HG03558 (cell line): ENCODE results near the gene SEC14L5.
"Not testable (repeated sequence)": the region's sequence is repeated elsewhere in the genome, so short reads cannot be mapped to it uniquely, and the experiment has no call there.

Experiments
- ATAC-seq: cut with Tn5 transposase; IDR thresholded peaks from one replicate; pipeline ENCODE4 v1.9.1; 2021; ENCODE audit warnings: moderate number of reproducible peaks; ENCODE audit not compliant: unreplicated experiment; ENCODE audit errors: extremely low read depth

SEC14L5 gene

DNA sequence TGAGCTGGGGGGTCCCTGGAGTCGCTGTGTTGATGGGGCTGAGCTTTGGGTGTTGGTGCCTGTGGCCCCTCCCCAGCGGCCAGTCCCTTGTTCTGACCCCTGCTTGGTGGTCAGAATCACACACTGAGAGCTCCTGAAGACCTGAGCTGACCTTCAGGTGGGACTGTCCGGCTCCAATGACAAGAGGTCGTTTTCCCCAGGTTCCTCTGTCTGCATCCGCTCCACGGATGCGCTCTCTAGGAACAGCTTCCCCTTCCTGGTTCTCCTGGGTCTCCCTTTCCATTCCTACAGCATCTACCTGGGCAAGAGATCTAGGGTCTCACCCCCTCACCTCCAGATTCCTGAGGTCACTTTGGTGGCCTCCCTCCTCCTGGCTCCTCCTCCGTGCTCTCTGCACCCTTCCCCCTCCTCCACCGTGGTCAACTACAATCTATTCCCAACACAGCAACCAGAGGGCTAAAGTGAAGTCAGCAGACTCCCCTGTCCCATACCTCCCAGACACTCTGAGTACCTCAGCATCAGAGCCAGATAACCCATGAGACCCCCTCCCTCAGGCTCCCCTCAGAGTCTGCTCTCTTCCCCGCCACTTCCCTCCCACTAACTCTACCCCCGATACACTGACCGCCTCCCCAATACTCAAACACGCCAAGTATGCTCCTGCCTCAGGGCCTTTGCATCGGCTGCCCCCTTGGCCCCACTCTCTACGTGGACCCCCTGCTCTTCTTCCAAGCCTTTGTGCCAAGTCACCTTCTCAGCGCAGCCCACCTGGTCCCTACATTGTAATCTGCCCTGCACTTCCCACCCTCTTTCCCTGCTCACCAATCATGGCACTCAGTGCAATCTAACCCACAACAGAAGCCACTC lies 9.0 kb upstream of the SEC14L5 start:
- ATAC-seq: no peak

DNA sequence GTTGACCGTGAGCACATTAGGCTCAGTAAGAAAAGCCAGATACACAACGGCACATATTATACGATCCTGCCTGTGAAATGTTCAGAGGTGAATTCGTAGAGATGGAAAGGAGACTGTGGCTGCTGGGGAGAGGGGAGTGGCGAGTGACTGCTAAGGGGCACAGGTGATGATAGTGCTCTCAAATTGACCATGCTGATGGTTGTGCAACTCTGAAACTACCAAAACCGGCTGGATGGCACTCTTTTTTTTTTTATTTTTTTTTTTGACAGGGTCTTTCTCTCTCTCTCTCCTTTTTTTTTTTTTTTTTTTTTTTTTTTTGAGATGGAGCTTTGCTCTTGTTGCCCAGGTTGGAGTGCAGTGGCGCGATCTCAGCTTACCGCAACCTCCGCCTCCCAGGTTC lies 8.1 kb upstream of the SEC14L5 start:
- no peak for ATAC-seq

DNA sequence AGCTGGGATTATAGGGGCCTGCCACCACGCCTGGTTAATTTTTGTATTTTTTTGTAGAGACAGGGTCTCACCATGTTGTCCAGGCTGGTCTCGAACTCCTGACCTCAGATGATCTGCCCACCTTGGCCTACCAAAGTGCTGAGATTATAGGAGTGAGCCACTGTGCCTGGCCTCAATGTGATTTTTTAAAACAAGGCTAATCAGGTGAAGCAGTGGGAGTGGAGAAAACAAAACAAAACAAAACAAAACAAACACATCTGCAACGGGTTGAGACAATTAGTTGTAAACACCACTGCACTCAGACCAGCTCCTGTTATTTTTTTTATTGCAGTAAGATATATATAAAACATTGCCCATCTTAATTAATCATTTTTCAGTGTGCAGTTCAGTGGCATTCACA lies 6.5 kb upstream of the SEC14L5 start:
- ATAC-seq: not testable (repeated sequence)

DNA sequence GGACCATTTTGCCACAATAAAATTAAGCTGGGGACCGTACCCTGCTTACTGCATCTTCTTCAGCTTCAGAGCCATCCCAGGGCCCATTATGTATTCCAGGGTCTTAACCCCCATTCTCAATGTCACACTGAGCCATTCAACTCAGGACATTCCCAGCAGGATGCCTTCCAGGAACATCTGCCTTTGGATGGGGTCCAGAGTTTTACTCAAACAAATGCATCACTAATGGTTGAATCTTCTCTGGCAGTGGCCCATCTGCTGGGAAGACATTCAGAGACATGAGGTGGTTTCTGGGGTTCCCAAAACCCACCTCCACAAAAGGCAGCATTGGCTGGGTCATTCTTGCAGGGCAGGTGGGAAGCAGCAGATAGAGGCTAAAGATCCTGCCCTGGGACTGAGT lies 3.4 kb upstream of the SEC14L5 start:
- no peak for ATAC-seq

DNA sequence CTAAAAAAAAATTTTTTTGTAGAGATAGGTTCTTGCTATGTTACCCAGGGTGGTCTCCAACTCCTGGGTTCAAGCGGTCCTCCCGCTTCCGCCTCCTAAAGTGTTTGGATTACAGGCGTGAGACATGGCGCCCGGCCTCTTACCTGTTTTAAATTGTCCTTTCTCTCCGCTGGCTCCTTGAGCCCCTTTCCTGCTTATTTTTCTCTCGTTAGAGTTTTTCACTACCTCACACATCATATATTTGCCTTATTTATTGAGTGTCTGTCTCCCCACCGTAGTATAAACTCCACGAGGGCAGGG lies 760 bp upstream of the SEC14L5 start:
- ATAC-seq: no peak

DNA sequence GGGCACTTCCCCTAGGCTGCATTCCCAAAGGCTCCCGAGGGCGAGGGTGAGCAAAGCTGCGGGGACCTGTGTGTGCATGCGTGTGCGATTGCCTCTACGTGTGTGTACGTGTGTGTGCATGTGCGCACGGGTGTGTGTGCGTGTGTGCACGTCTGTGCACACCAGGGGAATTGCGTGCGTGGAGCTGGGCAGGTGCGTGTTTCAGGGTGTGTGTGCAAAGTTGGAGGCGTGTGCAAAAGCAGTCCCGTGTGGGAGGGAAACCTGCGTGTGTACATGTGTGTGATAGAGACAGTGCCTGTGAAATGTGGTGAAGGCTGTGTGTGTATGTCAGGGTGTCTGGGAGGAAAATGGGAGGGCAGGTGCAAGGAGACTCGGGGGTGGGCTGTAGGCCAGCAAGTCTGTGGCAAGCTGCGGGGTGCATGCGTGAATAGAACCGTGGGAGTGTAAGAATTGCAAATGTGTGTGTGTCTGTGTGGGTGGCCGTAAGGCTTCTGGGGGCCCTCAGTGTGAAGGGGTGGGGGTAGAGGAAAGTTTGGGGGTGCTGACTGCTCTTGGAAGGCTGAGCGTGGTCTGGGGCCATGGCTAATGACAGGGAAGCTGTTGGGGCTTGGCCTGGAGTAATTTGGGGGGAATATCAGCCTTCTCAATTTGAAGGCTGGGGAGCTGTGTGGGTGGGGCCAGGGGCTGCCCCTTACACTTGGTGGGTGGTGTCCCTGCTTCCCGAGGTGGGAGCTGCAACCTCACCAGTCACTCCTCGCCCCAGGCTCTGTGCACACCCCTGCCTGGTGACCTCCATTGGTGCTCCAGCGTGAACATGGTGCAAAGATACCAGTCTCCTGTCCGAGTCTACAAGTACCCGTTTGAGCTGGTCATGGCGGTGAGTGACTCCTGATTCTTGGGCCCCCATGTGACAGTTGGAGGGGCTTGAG lies 644 bp downstream of the SEC14L5 start:
- ATAC-seq: no peak

DNA sequence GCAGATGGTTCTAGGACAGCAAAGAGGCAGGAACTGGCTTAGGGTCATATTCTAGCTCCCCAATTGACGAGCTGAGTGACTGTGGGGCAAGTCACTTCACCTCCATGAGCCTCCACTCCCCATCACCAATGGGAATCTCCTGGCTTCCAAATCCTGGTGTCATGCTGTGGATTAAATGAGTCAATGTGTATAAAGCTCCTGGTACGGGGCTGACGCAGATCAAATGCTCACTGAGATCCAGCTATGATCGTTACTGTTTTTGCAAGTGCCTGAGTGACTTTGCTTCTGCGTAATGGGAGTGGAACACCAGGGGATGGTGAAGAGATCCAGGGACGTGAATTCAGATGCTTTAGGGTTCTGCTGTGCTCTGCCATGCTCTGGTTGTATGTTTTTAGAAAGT lies 2.4 kb downstream of the SEC14L5 start:
- ATAC-seq: no peak

DNA sequence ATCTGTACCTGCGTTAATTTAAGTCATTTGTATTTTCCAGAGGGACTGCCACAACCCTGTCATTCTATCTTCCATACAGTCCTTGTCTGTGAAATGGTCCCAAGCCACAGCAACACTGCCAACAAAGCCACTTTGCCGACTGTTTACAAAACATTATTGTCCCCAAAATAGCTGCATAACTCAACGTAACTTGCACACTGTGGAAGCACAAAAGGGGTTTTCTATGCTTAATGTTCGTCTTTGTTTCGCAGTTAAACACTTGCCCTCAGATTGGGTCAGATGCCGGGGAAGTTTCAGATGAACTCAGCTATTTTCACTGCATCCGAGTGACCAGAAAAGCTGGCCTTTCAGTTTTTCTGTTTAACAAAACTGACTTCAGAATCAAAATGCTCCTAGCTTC lies 4.6 kb downstream of the SEC14L5 start:
- no peak for ATAC-seq

DNA sequence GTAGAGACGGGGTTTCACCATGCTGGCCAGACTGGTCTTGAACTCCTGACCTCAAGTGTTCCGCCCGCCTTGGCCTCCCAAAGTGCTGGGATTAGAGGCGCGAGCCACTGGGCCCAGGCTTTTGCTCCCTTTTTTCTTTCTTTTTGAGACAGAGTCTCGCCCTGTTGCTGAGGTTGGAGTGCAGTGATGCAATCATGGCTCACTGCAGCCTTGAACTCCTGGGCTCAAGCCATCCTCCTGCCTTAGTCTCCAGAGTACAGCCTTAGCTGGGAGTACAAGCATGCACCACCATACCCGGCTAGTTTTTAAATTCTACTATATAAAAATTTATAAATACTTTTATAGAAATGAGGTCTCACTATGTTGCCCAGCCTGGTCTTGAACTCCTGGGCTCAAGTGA lies 5.4 kb downstream of the SEC14L5 start:
- not testable (repeated sequence) for ATAC-seq

DNA sequence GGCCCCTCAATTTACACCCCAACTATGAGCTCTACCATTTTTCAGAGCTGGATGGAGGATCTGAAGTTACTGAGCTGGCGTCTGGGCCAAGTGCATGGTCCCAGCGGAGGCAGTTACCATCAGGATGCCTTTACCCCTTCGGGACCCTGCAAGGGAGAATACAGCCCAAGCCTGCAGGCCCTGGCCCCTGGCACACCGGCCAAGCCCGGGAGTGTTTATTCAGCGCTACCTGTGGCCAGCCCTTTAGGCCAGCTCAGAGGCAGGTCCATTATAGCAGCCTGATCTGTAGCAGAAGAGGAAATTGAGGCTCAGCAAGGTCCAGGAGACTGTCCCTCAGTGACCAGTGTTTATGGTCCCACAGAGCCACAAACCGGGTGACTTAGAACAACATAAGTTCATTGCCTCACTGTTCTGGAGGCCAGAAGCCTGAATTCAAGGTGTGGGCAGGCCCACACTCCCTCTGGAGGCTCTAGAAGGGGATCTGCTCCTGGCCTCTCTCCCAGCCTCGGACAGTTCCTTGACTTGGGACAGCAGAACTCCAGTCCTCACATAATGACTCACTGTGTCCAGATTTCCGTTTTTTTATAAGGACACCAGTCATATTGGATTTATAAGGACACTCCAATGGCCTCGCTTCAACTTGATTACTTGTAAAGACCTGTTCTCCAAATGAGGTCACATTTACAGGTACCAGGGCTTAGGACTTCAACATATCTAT lies 8.8 kb downstream of the SEC14L5 start:
- no peak for ATAC-seq

DNA sequence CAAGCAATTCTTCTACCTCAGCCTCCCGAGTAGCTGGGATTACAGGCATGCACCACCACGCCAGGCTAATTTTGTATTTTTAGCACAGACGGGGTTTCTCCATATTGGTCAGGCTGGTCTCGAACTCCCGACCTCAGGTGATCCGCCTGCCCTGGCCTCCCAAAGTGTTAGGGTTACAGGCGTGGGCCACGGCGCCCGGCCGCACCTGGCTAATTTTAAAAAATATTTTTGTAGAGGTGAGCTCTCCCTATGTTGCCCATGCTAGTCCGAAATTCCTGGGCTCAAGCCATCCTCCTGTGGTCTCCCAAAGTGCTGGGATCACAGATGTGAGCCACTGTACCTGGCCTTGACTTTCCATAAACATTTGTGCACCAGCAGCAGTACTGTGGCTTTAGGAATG lies 10.1 kb downstream of the SEC14L5 start:
- not testable (repeated sequence) for ATAC-seq

DNA sequence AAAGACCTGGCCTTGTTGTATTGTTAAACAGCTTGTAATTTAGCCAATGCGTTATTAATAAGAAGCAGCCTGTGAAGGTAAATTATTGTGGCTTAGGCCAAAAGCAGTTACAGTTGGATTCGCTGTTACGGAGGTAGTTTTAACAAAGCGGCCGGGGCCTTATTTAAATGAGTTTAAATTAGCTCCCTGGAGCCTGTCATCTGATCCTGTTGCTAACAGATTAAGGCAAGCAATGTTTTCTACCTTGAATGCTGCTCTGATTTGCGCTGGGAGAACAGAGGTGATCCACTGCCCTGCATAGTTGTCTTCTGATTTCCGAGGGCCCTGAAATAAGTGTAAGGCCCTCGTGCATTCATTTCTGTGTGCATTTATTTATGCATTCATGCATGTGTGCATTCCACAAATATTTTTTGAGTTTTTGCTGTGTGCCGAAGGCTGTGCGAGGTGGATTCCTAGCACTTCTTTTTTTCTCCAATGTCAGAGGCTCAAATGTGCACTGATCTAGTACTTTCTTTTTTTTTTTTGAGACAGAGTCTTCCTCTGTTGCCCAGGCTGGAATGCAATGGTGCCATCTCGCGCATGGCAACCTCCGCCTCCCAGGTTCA lies 10.9 kb downstream of the SEC14L5 start:
- ATAC-seq: no peak

DNA sequence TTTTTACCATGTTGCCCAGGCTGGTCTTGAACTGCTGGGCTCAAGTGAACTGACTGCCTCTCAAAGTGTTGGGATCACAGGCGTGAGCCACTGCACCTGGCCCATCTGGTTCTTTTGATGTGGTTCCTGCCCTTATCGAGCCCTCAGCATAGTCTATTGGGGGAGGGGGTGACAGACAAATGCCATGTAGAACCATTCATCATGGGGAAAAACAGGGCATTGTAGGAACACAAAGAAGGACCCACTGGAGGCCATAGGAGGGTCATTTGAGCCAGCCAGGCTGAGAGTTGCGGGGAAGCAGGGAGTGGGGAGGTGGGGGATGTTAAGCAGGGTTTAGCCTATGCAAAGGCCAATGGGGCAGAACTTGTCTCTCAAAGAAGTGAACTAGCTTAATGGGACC lies 11.9 kb downstream of the SEC14L5 start:
- no peak for ATAC-seq

DNA sequence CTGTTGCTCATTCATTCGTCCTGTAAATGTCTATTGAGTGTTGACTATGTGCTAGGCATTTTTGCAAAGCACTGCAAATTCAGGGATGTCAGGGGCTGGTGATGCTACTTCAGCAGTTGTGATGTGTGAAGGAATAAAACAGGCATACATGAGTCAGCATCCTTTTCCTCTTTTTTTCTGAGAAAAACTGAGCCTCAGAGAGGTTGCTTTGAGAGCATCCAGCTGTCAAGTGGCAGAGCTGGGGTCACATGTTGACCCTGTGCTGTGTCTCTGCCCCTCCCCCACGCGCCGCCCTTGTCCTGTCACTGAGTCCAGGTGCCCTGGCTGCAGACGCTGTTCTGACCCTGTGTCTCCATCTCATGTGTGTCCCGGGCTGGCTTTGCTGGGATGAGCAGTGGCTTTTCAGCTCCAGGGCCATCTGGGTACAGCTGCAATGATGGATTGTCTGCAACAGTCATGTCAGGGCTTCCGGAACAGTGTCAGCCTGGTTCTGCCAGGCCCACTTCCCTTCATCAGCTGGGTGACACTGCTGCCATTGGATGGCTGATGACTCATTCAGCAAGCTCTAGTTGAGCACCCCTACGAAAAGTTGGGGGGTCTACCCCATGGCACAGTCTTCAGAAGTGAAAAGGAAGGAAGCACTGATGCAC lies 14.9 kb downstream of the SEC14L5 start:
- no peak for ATAC-seq

DNA sequence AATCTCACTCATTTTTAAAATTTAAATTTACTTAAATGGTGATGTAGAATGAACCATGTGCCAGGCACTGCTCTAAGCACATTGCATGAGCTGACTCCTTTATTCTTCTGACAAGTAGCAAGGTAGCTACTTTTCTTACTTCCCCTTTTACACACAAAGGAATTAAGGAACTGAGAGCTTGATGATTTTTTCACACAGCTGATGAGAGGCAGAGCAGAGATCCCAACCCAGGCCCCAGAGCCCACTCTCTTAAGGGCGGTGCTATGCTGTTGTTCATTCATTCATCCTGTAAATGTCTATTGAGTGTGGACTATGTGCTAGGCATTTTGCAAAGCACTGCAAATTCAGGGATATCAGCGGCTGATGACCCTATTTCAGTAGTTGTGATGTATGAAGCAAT lies 17.9 kb downstream of the SEC14L5 start:
- peak; percentile 94 for ATAC-seq

DNA sequence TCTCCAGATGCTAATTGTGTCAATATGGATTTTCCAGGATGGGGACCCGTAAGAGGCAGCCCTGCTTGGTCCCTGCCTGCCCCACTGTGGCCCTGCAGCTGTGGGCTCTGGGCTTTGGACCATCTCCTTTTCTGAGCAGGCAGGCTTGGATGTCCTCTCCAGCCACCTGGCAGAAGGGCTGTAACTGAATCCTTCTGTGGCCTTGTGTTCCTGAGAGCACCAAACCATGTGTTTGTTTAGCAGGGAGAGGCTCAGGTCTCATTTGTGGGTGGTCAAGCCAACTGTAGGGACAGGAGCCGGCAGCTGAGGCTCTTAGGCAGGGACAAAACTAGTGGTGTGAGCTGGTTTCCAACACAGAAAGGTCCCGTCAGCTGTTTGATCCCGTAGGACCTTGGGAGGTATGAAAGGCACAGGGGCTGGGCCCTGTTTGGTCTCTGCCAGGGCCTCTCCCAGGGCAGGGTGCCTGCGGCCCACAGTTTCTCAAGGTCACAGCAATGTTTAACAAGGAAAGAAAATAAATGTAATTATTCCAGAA lies 18.5 kb downstream of the SEC14L5 start:
- no peak for ATAC-seq

DNA sequence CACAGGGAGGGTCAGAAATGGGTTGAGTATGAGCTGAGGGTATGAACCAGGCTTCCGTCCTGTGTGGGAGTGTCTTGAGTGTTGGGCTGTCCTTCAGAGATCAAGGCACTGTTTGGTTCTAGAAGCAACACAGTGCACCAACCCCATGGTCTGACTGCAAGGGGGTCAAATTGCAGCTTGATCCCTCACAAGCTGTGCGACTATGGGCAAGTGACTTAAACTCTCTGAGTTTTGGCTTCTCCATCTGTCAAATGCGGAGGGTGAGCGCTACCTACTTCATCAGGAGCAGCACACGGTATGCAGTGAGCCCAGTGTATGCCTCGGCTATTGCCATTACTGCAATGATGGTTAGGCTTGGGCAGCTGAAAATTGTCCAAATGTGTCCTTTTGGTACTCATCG lies 21.0 kb downstream of the SEC14L5 start:
- no peak for ATAC-seq

DNA sequence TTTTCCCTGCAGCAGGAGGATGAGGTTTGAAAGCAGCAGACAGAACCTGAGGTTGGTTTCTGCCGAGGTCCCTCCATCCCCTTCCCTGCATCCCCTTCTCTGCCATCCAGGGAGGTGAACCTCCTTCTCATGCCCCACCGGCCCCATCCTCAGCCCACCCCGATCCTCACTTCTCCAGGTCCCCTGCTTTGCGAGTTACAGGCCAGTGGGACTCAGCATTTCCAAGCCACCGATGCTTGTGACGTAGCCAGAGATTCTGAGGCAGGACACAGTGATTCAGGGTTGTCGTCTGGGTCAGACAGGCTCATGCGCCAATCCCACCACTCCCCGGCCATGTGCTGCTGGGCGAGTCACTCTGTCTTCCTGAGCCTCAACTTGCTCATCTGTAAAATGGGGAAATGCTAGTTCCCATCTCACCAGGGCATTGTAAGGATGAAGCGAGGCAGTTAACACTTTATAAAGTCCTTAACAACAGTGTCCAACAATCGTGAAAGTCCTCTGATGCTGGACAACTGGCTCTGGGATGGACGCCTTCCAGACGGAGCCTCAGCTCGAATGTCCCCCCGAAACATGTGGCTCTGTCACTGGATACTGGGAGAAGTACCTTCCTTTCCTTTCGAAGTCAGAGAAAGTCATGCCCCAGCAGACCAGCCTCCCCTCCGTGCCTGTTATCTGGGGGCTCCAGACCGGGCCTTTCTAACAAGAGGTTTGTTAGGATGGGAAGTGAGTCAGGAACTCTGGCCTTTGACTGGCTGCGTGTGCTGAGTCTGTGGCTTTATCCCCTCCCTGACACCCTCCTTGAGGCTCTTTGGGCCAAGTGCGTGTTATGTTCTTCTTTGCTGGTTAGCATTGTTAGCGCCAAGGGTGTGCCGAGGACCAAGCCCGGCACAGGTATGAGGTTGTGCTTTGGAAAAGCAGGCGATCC lies 21.9 kb downstream of the SEC14L5 start:
- ATAC-seq: no peak

DNA sequence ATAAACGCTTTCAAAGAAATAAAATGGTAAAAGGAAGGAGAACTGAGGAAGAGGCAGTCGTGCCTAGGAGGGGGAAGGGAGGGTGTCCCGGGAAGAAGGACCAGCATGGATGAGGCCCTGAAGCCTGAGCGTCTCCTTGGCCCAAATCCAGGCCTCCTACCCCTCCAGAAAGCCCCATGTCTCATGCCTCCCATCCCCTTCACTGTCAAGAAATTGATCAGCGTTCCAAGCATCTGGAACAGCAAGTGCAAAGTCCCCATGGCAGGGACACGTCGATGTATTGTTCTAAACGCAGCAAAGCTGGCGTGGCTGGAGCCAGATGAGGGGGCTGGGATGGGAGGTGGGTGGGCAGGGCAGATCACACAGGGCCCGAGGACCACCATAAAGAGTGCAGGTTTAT lies 22.6 kb downstream of the SEC14L5 start:
- ATAC-seq: no peak
